Small intestine (tissue), 7 donors: ENCODE measurements around the gene EMC1. TPM values are rescaled to one million over a fixed set of nuclear protein-coding genes. Genes with fewer than 3 reads are reported as not detected.
"Not testable (repeated sequence)": the region's sequence is repeated elsewhere in the genome, so short reads cannot be mapped to it uniquely, and the experiment has no call there.

Source experiments
- DNase-seq, 2 donors: peaks; one replicate each; pipeline versions ENCODE4 v3.0.0 to v3.0.0-alpha.2; 2013
- FAIRE-seq: peaks from 2 replicates; lab custom pipeline; 2012; peaks lifted over from hg19 to GRCh38; lab: Jason Lieb, UNC
- H3K27ac ChIP-seq, 3 donors: one replicate each; pipeline ENCODE4 v1.5.1; 2013; ENCODE audit warnings: low read length in 2 of 3, mild to moderate bottlenecking in 2 of 3, control low read depth in 1 of 3, inconsistent platforms in 1 of 3, low read depth in 1 of 3, moderate library complexity in 1 of 3
- H3K27me3 ChIP-seq, 3 donors: one replicate each; pipeline ENCODE4 v1.6.1; 2013; ENCODE audit warnings: low read length in 3 of 3, inconsistent platforms in 1 of 3; ENCODE audit not compliant: control insufficient read depth in 3 of 3, insufficient read depth in 3 of 3
- H3K36me3 ChIP-seq, 3 donors: one replicate each; pipeline ENCODE4 v1.6.1; 2013; ENCODE audit warnings: low read length in 3 of 3, inconsistent platforms in 1 of 3, low read depth in 1 of 3, mild to moderate bottlenecking in 1 of 3, moderate library complexity in 1 of 3; ENCODE audit not compliant: control insufficient read depth in 3 of 3, insufficient read depth in 2 of 3
- H3K4me1 ChIP-seq, 3 donors: one replicate each; pipeline ENCODE4 v1.6.1; 2013; ENCODE audit warnings: low read length in 2 of 3, inconsistent platforms in 1 of 3, low read depth in 1 of 3, mild to moderate bottlenecking in 1 of 3, moderate library complexity in 1 of 3; ENCODE audit not compliant: control insufficient read depth in 3 of 3, insufficient read depth in 2 of 3
- H3K4me3 ChIP-seq, 3 donors: one replicate each; pipeline ENCODE4 v1.5.1; 2013; ENCODE audit warnings: low read length in 3 of 3, control low read depth in 1 of 3, inconsistent platforms in 1 of 3, low read depth in 1 of 3, mild to moderate bottlenecking in 1 of 3, moderate library complexity in 1 of 3
- H3K9me3 ChIP-seq, 2 donors: one replicate each; pipeline ENCODE4 v1.6.1; 2013; ENCODE audit warnings: low read depth in 1 of 2, low read length in 1 of 2; ENCODE audit not compliant: control insufficient read depth in 2 of 2, insufficient read depth in 1 of 2
- WGBS, 3 donors: extraction: QIAGEN DNeasy Blood & Tissue Kit; methylation state at CpG; one replicate each; pipeline ENCODE4 v1.1.7; 2013; 5-methylcytosine and 5-hydroxymethylcytosine counted together
- polyA plus RNA-seq, 4 donors: library from polyadenylated mRNA; stranded (reverse) in 3 of 4; unstranded in 1 of 4; fragments of 200-250 nt in 3 of 4; fragments of 120-200 nt in 1 of 4; gene quantifications; one replicate each; pipeline versions ENCODE4 v1.2.1 to v1.2.3, GENCODE V29; 2013
- donor health status: healthy with polysubstance abuse.
- donor health status: control.
- donor health status: control.
- donor health status: Bipolar disorder and iron deficiency.
- donor health status: healthy.

The EMC1 gene
- polyA plus RNA-seq, 4 donors, result 4.2 to 33.4 (median 12.5) TPM

- Histone ChIP-seq H3K36me3 (peaks cover 20 to 83% (median 23%) of the 10 kb centered on the region in 3 donors), H3K4me1 (peaks cover 0 to 6% (median 2%) of the 10 kb centered on the region in 3 donors), H3K27me3 (no peaks in the 10 kb centered on the region), H3K9me3 (no peaks in the 10 kb centered on the region), H3K4me3 (no peak overlapping the region), H3K27ac (no peak overlapping the region)
- DNase-seq (no peak), FAIRE-seq (no peak)
- WGBS, 3 donors, result 76 to 85% (median 79%) methylated on average over 15 of the region's 15 CpGs
Observed at GRCh38 chr1:19257178-19257914, 6.0 kb upstream of the EMC1 start.

GRCh38 chr1:19256301-19256700, 5.0 kb upstream of the EMC1 start:
- FAIRE-seq, H3K4me1 ChIP-seq, H3K27me3 ChIP-seq, H3K27ac ChIP-seq, H3K4me3 ChIP-seq, DNase-seq, H3K9me3 ChIP-seq: not testable (repeated sequence)
- WGBS, 3 donors, result 87 to 91% (median 89%) methylated on average over 5 of the region's 5 CpGs
- H3K36me3 ChIP-seq, result peaks cover 19 to 75% (median 20%) of the 10 kb centered on the region in 3 donors

- no peaks in the 10 kb centered on the region for H3K9me3 ChIP-seq
- DNase-seq, result no peak
- no peak overlapping the region for H3K27ac ChIP-seq
- no peak for FAIRE-seq
- no peak overlapping the region for H3K4me3 ChIP-seq
- 88 to 95% (median 90%) methylated on average over 4 of the region's 4 CpGs for WGBS, 3 donors
- no peaks in the 10 kb centered on the region for H3K27me3 ChIP-seq
- H3K4me1 ChIP-seq, result peaks cover 0 to 12% (median 6%) of the 10 kb centered on the region in 3 donors
- peaks cover 18 to 66% (median 19%) of the 10 kb centered on the region in 3 donors for H3K36me3 ChIP-seq
Observed at GRCh38 chr1:19255288-19255687, 4.0 kb upstream of the EMC1 start.

- no peak overlapping the region for H3K4me3 ChIP-seq
- no peak for DNase-seq
- no peak for FAIRE-seq
- no peak overlapping the region for H3K27ac ChIP-seq
- no peaks in the 10 kb centered on the region for H3K9me3 ChIP-seq
- peaks cover 16 to 61% (median 19%) of the 10 kb centered on the region in 3 donors for H3K36me3 ChIP-seq
- H3K27me3 ChIP-seq, result no peaks in the 10 kb centered on the region
- peaks cover 0 to 12% (median 6%) of the 10 kb centered on the region in 3 donors for H3K4me1 ChIP-seq
Observed at GRCh38 chr1:19254416-19254815, 3.1 kb upstream of the EMC1 start.

GRCh38 chr1:19250629-19251304, 557 bp downstream of the EMC1 start:
- no peak for FAIRE-seq
- Histone ChIP-seq H3K4me3 (peak overlapping the region; percentile 68 to 90 (median 70)), H3K36me3 (peaks cover 0 to 32% (median 0%) of the 10 kb centered on the region in 3 donors), H3K27ac (peak overlapping the region; percentile 81 to 97 (median 91)), H3K4me1 (peaks cover 0 to 12% (median 6%) of the 10 kb centered on the region in 3 donors), H3K9me3 (no peaks in the 10 kb centered on the region), H3K27me3 (no peaks in the 10 kb centered on the region)
- DNase-seq, result peak in 1 of 2 donors; percentile 31
- WGBS, 3 donors, result 6 to 11% (median 8%) methylated on average over 14 of the region's 14 CpGs

GRCh38 chr1:19240673-19241538, 10.4 kb downstream of the EMC1 start:
- Histone ChIP-seq H3K27ac (no peak overlapping the region), H3K9me3 (no peaks in the 10 kb centered on the region), H3K4me3 (no peak overlapping the region), H3K36me3 (peaks cover 32 to 74% (median 35%) of the 10 kb centered on the region in 3 donors), H3K27me3 (no peaks in the 10 kb centered on the region), H3K4me1 (no peaks in the 10 kb centered on the region)
- FAIRE-seq, result no peak
- peak; percentile 55 to 69 for DNase-seq
- WGBS, 3 donors, result 70 to 74% (median 72%) methylated on average over 7 of the region's 7 CpGs

- WGBS, 3 donors, result 85 to 92% (median 86%) methylated on average over 7 of the region's 7 CpGs
- Histone ChIP-seq H3K36me3 (peaks cover 35 to 76% (median 36%) of the 10 kb centered on the region in 3 donors), H3K4me1 (no peaks in the 10 kb centered on the region), H3K4me3 (no peak overlapping the region), H3K9me3 (no peaks in the 10 kb centered on the region), H3K27me3 (no peaks in the 10 kb centered on the region), H3K27ac (no peak overlapping the region)
- DNase-seq (no peak), FAIRE-seq (no peak)
Observed at GRCh38 chr1:19239876-19240275, 11.4 kb downstream of the EMC1 start.

GRCh38 chr1:19234224-19234623, 17.1 kb downstream of the EMC1 start:
- Histone ChIP-seq H3K9me3 (no peaks in the 10 kb centered on the region), H3K27ac (no peak overlapping the region), H3K36me3 (peaks cover 34 to 73% (median 40%) of the 10 kb centered on the region in 3 donors), H3K4me3 (no peak overlapping the region), H3K27me3 (no peaks in the 10 kb centered on the region), H3K4me1 (no peaks in the 10 kb centered on the region)
- WGBS, 3 donors, result 94 to 96% (median 95%) methylated on average over 3 of the region's 3 CpGs
- DNase-seq (no peak), FAIRE-seq (no peak)
